ENCODE measurements around the gene PATJ. TPM values are rescaled to one million over a fixed set of nuclear protein-coding genes. Genes with fewer than 3 reads are reported as not detected.

PATJ gene
- total RNA-seq, 1 experiment from 2014 or later: 57.9 TPM

- Mint-ChIP-seq H3K27ac (no peak overlapping the region), H3K27me3 (ENCODE audit: low read depth) (no peaks in the 10 kb centered on the region), H3K4me3 (no peak overlapping the region), H3K9me3 (no peaks in the 10 kb centered on the region), H3K36me3 (peaks cover 3% of the 10 kb centered on the region; the same call in 1 of the 2 replicates), H3K4me1 (peaks cover 45% of the 10 kb centered on the region)
- TF ChIP-seq JAZF1 (CRISPR knock-in tag; IDR thresholded peaks at IDR 0.05) (no peak), STAT6 (CRISPR knock-in tag; conservative IDR thresholded peaks at IDR 0.05; ENCODE audit: low read depth) (no peak), ZNF121 (CRISPR knock-in tag; IDR thresholded peaks at IDR 0.05) (peak; percentile 90)
- DNase-seq (ENCODE audit: low spot score): no peak
- no peak for ATAC-seq
- ChIA-PET POLR2A (interaction anchor here (0.7 kb wide), 1 partner anchor 204 kb away, joined by 3 read pairs; no protein-coding TSS in a partner anchor), CTCF (no interaction called here)
These were observed 7.3 kb downstream of the PATJ start for GRCh38 chr1:61749574-61749973.

GRCh38 chr1:61752921-61753389 is 10.7 kb downstream of the PATJ start:
- Mint-ChIP-seq H3K27ac (no peak overlapping the region), H3K4me3 (no peak overlapping the region), H3K36me3 (peaks cover 3% of the 10 kb centered on the region; the same call in 1 of the 2 replicates), H3K4me1 (peaks cover 37% of the 10 kb centered on the region), H3K27me3 (ENCODE audit: low read depth) (no peaks in the 10 kb centered on the region), H3K9me3 (no peaks in the 10 kb centered on the region)
- ChIA-PET CTCF (no interaction called here), POLR2A (no interaction called here)
- DNase-seq (ENCODE audit: low spot score): no peak
- no peak for ATAC-seq
- TF ChIP-seq NR1H2 (CRISPR knock-in tag; IDR thresholded peaks at IDR 0.05): no peak
- no peak for TF ChIP-seq ATF6 (CRISPR knock-in tag; IDR thresholded peaks at IDR 0.05)
- TF ChIP-seq MLX (CRISPR knock-in tag; IDR thresholded peaks at IDR 0.05): no peak
- TF ChIP-seq ZNF121 (CRISPR knock-in tag; IDR thresholded peaks at IDR 0.05): no peak
- no peak for TF ChIP-seq ETV6 (CRISPR knock-in tag; IDR thresholded peaks at IDR 0.05)
- no peak for TF ChIP-seq TP53 (CRISPR knock-in tag; IDR thresholded peaks at IDR 0.05)
- no peak for TF ChIP-seq FOXK1 (CRISPR knock-in tag; IDR thresholded peaks at IDR 0.05)
- no peak for TF ChIP-seq CDX4 (CRISPR knock-in tag; IDR thresholded peaks at IDR 0.05; ENCODE audit: borderline replicate concordance)

GRCh38 chr1:61753998-61754508 is 11.8 kb downstream of the PATJ start:
- POLR2A ChIA-PET: interaction anchor here (0.6 kb wide), 1 partner anchor 74 kb away, joined by 3 read pairs; no protein-coding TSS in a partner anchor
- peak overlapping the region; percentile 37 for H3K27ac Mint-ChIP-seq
- CTCF ChIA-PET: no interaction called here
- no peaks in the 10 kb centered on the region for H3K27me3 Mint-ChIP-seq (ENCODE audit: low read depth)
- peaks cover 3% of the 10 kb centered on the region; the same call in 1 of the 2 replicates for H3K36me3 Mint-ChIP-seq
- TF ChIP-seq ZNF671 (CRISPR knock-in tag; IDR thresholded peaks at IDR 0.05): no peak
- no peak for TF ChIP-seq CREB1 (CRISPR knock-in tag; IDR thresholded peaks at IDR 0.05)
- no peak for TF ChIP-seq EMX1 (CRISPR knock-in tag; IDR thresholded peaks at IDR 0.05)
- no peak for TF ChIP-seq ETV6 (CRISPR knock-in tag; IDR thresholded peaks at IDR 0.05)
- TF ChIP-seq SMAD3 (CRISPR knock-in tag; IDR thresholded peaks at IDR 0.05; ENCODE audit: borderline replicate concordance): no peak
- no peak for TF ChIP-seq ZNF396 (CRISPR knock-in tag; IDR thresholded peaks at IDR 0.05; ENCODE audit: borderline replicate concordance)
- TF ChIP-seq E2F4 (CRISPR knock-in tag; IDR thresholded peaks at IDR 0.05; ENCODE audit: borderline replicate concordance, low read depth): no peak
- no peak for TF ChIP-seq ZNF121 (CRISPR knock-in tag; IDR thresholded peaks at IDR 0.05)
- no peak for TF ChIP-seq IRF1 (CRISPR knock-in tag; IDR thresholded peaks at IDR 0.05)
- TF ChIP-seq PRRX2 (CRISPR knock-in tag; IDR thresholded peaks at IDR 0.05): no peak
- TF ChIP-seq FOXP4 (CRISPR knock-in tag; IDR thresholded peaks at IDR 0.05): no peak
- no peak for TF ChIP-seq CREM (CRISPR knock-in tag; IDR thresholded peaks at IDR 0.05)
- no peak for TF ChIP-seq NR1H2 (CRISPR knock-in tag; IDR thresholded peaks at IDR 0.05)
- H3K9me3 Mint-ChIP-seq: no peaks in the 10 kb centered on the region
- no peak for DNase-seq (ENCODE audit: low spot score)
- H3K4me3 Mint-ChIP-seq: no peak overlapping the region
- peaks cover 37% of the 10 kb centered on the region for H3K4me1 Mint-ChIP-seq
- no peak for ATAC-seq

Measured in WTC11 (cell line).